RWPE2 (cell line): ENCODE measurements around the gene ST7.

Source experiments
- ATAC-seq: fragments of 200-7000 bp; cut with Tn5 transposase; 3 replicates; pipeline ENCODE4 v1.9.1; 2021; ENCODE audit warnings: low read depth
- DNase-seq: peaks from one replicate; pipeline ENCODE4 v3.0.0-alpha.2; 2020; ENCODE audit warnings: low spot score
- H3K27ac ChIP-seq: fragments of 450-650 bp; 2 replicates; pipeline ENCODE4 v1.5.1; 2017; ENCODE audit warnings: mild to moderate bottlenecking; ENCODE audit not compliant: poor library complexity, severe bottlenecking
- H3K27me3 ChIP-seq: fragments of 250-450 bp; sonication (Bioruptor Pico); 2 replicates; pipeline ENCODE4 v1.5.1; 2021; ENCODE audit warnings: mild to moderate bottlenecking, moderate library complexity; ENCODE audit not compliant: insufficient read depth, poor library complexity, severe bottlenecking
- H3K36me3 ChIP-seq: fragments of 250-450 bp; sonication (Bioruptor Pico); 2 replicates; pipeline ENCODE4 v1.5.1; 2020; ENCODE audit warnings: low read depth, mild to moderate bottlenecking, moderate library complexity
- H3K4me1 ChIP-seq: fragments of 250-450 bp; sonication (Bioruptor Pico); 2 replicates; pipeline ENCODE4 v1.5.1; 2021; ENCODE audit warnings: mild to moderate bottlenecking, moderate library complexity; ENCODE audit not compliant: insufficient read depth, poor library complexity, severe bottlenecking
- H3K4me3 ChIP-seq: fragments of 250-450 bp; sonication (Bioruptor Pico); 2 replicates; pipeline ENCODE4 v1.5.1; 2021; ENCODE audit warnings: mild to moderate bottlenecking, moderate library complexity; ENCODE audit not compliant: severe bottlenecking
- H3K9me3 ChIP-seq: fragments of 250-450 bp; sonication (Bioruptor Pico); 2 replicates; pipeline ENCODE4 v1.5.1; 2021; ENCODE audit warnings: mild to moderate bottlenecking, moderate library complexity; ENCODE audit not compliant: severe bottlenecking
- TF ChIP-seq, protein P1 (sequence below): fragments of 450-650 bp; IDR thresholded peaks from one replicate; pipeline ENCODE4 v1.5.1; 2017; ENCODE audit warnings: mild to moderate bottlenecking, moderate library complexity; ENCODE audit not compliant: poor library complexity, severe bottlenecking

Gene ST7

DNA sequence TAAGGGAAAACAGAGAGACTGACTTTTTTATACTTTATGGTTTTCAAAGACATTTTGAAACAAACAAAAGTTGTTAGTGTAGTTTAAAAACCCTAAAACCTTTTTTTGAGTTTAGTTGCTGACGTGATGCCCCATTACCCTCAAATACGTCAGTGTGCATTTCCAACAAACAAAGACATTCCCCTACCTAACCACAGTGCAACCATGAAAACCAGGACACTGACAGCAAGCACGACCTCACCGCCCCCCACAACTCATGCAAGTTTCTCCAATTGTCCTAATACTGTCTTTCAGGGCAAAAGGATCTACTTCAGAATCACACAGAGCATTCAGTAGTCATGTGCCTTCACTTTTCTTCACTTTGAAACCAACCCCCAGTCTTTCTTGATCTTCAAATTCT lies 294.5 kb downstream of the ST7 start:
- TF ChIP-seq, protein P1, sequence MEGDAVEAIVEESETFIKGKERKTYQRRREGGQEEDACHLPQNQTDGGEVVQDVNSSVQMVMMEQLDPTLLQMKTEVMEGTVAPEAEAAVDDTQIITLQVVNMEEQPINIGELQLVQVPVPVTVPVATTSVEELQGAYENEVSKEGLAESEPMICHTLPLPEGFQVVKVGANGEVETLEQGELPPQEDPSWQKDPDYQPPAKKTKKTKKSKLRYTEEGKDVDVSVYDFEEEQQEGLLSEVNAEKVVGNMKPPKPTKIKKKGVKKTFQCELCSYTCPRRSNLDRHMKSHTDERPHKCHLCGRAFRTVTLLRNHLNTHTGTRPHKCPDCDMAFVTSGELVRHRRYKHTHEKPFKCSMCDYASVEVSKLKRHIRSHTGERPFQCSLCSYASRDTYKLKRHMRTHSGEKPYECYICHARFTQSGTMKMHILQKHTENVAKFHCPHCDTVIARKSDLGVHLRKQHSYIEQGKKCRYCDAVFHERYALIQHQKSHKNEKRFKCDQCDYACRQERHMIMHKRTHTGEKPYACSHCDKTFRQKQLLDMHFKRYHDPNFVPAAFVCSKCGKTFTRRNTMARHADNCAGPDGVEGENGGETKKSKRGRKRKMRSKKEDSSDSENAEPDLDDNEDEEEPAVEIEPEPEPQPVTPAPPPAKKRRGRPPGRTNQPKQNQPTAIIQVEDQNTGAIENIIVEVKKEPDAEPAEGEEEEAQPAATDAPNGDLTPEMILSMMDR = no peak
- DNase-seq (no peak), ATAC-seq (no peak)
- no peak overlapping the region for H3K4me3 ChIP-seq
- H3K27me3 ChIP-seq = no peaks in the 10 kb centered on the region
- no peaks in the 10 kb centered on the region for H3K4me1 ChIP-seq
- H3K27ac ChIP-seq = no peak overlapping the region
- H3K36me3 ChIP-seq = no peaks in the 10 kb centered on the region
- no peaks in the 10 kb centered on the region for H3K9me3 ChIP-seq

DNA sequence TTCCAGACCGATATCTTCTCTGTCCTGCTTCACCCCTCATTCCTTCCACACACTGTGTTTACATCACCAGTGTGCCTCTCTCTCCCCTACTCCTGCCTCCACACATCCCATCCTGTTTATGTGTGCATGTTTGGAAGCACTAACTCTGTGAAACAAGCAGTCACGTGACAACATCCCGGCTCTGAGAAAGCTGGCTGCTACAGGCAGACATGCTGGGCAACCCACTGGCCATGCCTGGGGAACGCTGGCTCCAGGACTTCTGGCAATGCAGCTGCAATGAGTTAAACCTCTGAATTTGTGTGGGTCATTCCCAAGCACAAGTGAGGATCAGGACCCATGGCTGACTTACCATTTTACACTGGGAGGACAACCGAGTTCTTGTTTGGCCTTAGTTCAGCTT lies 295.5 kb downstream of the ST7 start:
- DNase-seq (no peak), ATAC-seq (no peak)
- Histone ChIP-seq H3K27me3 (no peaks in the 10 kb centered on the region), H3K9me3 (no peaks in the 10 kb centered on the region), H3K4me1 (no peaks in the 10 kb centered on the region), H3K4me3 (no peak overlapping the region), H3K27ac (no peak overlapping the region), H3K36me3 (no peaks in the 10 kb centered on the region)
- TF ChIP-seq, protein P1 = no peak

DNA sequence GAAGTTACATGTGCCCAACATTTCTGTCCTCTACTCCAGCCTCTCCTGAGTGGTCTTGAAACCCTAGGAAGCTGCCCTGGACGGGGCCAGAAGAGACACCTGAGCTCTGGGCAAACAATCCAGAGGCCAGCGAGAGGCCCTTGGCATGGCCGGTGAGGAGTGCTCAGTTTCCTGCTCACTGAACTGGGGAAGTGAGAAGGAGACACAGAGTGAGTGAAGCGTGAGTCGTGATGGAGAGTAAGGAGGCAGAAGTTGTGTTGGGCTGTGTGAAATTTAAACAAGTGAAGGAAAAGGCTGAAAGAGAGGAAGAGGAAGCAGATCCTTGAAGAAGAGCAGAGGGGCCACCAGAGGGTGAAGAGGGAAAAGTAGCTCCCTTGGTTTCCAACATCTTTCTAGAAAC lies 296.4 kb downstream of the ST7 start:
- Histone ChIP-seq H3K27me3 (no peaks in the 10 kb centered on the region), H3K36me3 (no peaks in the 10 kb centered on the region), H3K9me3 (no peaks in the 10 kb centered on the region), H3K4me1 (no peaks in the 10 kb centered on the region), H3K4me3 (no peak overlapping the region), H3K27ac (no peak overlapping the region)
- ATAC-seq = no peak
- TF ChIP-seq, protein P1 = no peak
- DNase-seq = no peak

DNA sequence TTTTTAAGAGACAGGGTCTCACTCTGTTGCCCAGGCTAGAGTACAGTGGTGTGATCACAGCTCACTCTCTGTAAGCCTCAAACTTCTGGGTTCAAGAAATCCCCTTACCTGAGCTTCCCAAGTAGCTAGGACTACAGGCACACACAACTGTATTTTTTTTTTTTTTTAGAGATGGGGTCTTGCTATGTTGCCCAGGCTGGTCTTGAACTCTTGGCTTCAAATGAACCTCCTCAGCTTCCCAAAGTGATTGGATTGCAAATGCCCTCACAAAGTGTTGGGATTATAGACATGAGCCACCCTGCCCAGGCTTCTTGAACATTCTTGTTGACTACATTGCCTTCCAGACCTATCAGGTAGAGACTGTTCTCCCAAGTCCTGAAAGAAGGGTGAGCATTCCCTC lies 296.9 kb downstream of the ST7 start:
- H3K9me3 ChIP-seq = no peaks in the 10 kb centered on the region
- no peak overlapping the region for H3K27ac ChIP-seq
- no peak for DNase-seq
- H3K4me1 ChIP-seq = no peaks in the 10 kb centered on the region
- no peak overlapping the region for H3K4me3 ChIP-seq
- H3K27me3 ChIP-seq = no peaks in the 10 kb centered on the region
- H3K36me3 ChIP-seq = no peaks in the 10 kb centered on the region
- TF ChIP-seq, protein P1 = no peak
- no peak for ATAC-seq

DNA sequence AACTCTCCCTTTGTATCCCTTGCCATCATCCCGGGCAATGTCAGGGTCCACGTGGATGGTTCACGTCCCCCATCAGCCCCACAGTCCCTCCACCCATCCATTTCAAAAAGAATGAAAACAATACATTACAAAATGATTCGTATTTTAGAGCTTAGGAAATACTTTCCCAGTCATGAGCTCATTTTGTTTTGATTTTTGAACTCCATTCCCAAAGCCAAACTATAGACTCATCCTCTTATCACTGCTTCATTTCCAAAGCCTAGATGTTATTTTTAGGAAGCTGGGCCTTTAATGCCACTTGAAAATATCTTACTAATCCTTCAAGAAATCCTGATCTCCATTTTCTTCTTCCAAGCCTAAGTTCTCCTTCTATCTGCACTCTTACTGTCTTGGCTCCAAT lies 297.5 kb downstream of the ST7 start:
- no peak overlapping the region for H3K4me3 ChIP-seq

More for the DNA sequence above, 297.5 kb downstream of the ST7 start:
- Histone ChIP-seq H3K27me3 (no peaks in the 10 kb centered on the region), H3K9me3 (no peaks in the 10 kb centered on the region), H3K27ac (no peak overlapping the region), H3K4me1 (no peaks in the 10 kb centered on the region), H3K36me3 (no peaks in the 10 kb centered on the region)
- no peak for ATAC-seq
- no peak for DNase-seq
- TF ChIP-seq, protein P1 = no peak
